ENCODE results near the gene TCF7.

DNA sequence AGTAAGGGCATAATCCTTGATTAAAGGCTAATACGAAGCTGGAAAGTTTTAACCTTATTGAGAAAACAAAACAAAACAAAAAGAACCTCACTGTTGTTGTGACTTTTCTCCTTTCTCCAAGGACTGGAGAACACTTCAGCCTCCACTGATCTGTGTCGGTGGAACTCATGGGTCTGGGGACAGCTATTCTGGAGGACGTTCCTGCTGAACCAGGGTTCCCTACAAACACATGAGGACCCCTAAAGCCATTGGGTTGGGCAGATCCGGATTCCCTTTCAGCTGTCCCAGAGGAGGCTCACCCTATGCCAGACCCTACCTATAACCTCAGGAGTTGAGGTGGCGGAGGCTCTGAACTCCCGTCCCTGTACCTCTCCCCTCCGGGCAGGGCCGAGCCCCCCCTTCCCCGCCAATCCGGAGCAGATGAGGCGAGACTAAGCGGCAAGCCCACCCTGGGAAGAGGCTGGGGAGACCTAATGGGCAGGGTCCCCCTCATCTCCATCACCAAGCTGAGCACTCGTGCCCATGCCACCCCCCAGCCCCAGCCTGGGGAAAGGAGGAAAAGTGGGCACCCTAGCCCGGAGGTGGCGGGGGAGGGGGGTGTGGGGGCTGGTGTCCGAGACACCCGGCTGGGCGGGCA lies 1.6 kb upstream of the TCF7 start:
- TF ChIP-seq, protein P1, sequence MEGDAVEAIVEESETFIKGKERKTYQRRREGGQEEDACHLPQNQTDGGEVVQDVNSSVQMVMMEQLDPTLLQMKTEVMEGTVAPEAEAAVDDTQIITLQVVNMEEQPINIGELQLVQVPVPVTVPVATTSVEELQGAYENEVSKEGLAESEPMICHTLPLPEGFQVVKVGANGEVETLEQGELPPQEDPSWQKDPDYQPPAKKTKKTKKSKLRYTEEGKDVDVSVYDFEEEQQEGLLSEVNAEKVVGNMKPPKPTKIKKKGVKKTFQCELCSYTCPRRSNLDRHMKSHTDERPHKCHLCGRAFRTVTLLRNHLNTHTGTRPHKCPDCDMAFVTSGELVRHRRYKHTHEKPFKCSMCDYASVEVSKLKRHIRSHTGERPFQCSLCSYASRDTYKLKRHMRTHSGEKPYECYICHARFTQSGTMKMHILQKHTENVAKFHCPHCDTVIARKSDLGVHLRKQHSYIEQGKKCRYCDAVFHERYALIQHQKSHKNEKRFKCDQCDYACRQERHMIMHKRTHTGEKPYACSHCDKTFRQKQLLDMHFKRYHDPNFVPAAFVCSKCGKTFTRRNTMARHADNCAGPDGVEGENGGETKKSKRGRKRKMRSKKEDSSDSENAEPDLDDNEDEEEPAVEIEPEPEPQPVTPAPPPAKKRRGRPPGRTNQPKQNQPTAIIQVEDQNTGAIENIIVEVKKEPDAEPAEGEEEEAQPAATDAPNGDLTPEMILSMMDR (IDR thresholded peaks at IDR 0.05; ENCODE audit: poor library complexity, severe bottlenecking) = no peak
- no peak for TF ChIP-seq EP300 (conservative IDR thresholded peaks at IDR 0.05; ENCODE audit: poor library complexity, severe bottlenecking)
